Left lung (tissue), 10 donors: ENCODE measurements around the gene BBS4. TPM values are rescaled to one million over a fixed set of nuclear protein-coding genes. Genes with fewer than 3 reads are reported as not detected.

ENCODE experiments used
- ATAC-seq: fragments of 200-7000 bp; cut with Tn5 transposase; one replicate; pipeline ENCODE4 v1.9.1; 2020; ENCODE audit warnings: moderate library complexity
- DNase-seq, 4 donors: peaks; one replicate each; pipeline ENCODE4 v3.0.0-alpha.2; 2013 to 2020
- H3K27ac ChIP-seq, 2 donors: fragments of 200-600 bp; sonication (generic) in 1 of 2; one replicate each; pipeline versions ENCODE4 v1.5.0 to v1.8.0; 2020 to 2021
- H3K27me3 ChIP-seq, 2 donors: fragments of 200-600 bp; sonication (generic) in 1 of 2; one replicate each; pipeline versions ENCODE4 v1.5.0 to v1.8.0; 2020 to 2021
- H3K36me3 ChIP-seq, 2 donors: fragments of 200-600 bp; sonication (generic) in 1 of 2; one replicate each; pipeline versions ENCODE4 v1.5.0 to v1.8.0; 2020 to 2021
- H3K4me1 ChIP-seq, 2 donors: fragments of 200-600 bp; one replicate each; pipeline ENCODE4 v1.8.0; 2021
- H3K4me3 ChIP-seq, 2 donors: fragments of 200-600 bp; sonication (generic) in 1 of 2; one replicate each; pipeline versions ENCODE4 v1.5.0 to v1.8.0; 2020 to 2021; ENCODE audit warnings: mild to moderate bottlenecking in 1 of 2
- H3K9me3 ChIP-seq, 2 donors: fragments of 200-600 bp; sonication (generic) in 1 of 2; one replicate each; pipeline versions ENCODE4 v1.5.0 to v1.8.0; 2020 to 2021
- CTCF ChIP-seq, 2 donors: fragments of 200-600 bp; sonication (generic) in 1 of 2; IDR thresholded peaks; one replicate each; pipeline versions ENCODE4 v1.5.0 to v1.8.0; 2021; ENCODE audit warnings: antibody characterized with exemption in 2 of 2
- intact Hi-C, 2 donors: fragments of 100-400 bp; cut with DNase I; formaldehyde crosslinking; loops; one replicate each; pipeline versions ENCODE4 v1.11.2 to v1.14.2; 2022
- polyA plus RNA-seq, 6 donors: library from polyadenylated mRNA; unstranded; fragments of 120-200 nt; gene quantifications; one replicate each; pipeline ENCODE4 v1.2.1, GENCODE V29; 2013; ENCODE audit not compliant: insufficient read length in 6 of 6
- total RNA-seq, 2 donors: library from RNA; stranded (reverse); fragmentation: NEBNext Ultra II Directional; extraction: Animal tissue kit (Norgen Biotek cat#: 25700); gene quantifications; one replicate each; pipeline ENCODE4 v1.2.1, GENCODE V29; 2021
- donor health status: DM: no; HTN: yes; CAD: no.
- donor health status: DM: no; HTN: no; CAD: no.

The BBS4 gene
- total and polyA plus RNA-seq, 8 donors, result 16.7 to 63.4 (median 47.4) TPM

GRCh38 chr15:72783004-72783639, 97.1 kb downstream of the BBS4 start:
- Histone ChIP-seq H3K4me1 (peaks cover 5 to 43% of the 10 kb centered on the region in 2 donors), H3K36me3 (peaks cover 0 to 12% of the 10 kb centered on the region in 2 donors), H3K27ac (peak overlapping the region; percentile 96 to 100), H3K4me3 (peak overlapping the region; percentile 99 to 100), H3K27me3 (no peaks in the 10 kb centered on the region), H3K9me3 (no peaks in the 10 kb centered on the region)
- DNase-seq (peak in 1 of 4 donors; percentile 62), ATAC-seq (peak; percentile 33)
- TF ChIP-seq CTCF (IDR thresholded peaks at IDR 0.05), result no peak
- intact Hi-C loops, result no loop called here

DNA sequence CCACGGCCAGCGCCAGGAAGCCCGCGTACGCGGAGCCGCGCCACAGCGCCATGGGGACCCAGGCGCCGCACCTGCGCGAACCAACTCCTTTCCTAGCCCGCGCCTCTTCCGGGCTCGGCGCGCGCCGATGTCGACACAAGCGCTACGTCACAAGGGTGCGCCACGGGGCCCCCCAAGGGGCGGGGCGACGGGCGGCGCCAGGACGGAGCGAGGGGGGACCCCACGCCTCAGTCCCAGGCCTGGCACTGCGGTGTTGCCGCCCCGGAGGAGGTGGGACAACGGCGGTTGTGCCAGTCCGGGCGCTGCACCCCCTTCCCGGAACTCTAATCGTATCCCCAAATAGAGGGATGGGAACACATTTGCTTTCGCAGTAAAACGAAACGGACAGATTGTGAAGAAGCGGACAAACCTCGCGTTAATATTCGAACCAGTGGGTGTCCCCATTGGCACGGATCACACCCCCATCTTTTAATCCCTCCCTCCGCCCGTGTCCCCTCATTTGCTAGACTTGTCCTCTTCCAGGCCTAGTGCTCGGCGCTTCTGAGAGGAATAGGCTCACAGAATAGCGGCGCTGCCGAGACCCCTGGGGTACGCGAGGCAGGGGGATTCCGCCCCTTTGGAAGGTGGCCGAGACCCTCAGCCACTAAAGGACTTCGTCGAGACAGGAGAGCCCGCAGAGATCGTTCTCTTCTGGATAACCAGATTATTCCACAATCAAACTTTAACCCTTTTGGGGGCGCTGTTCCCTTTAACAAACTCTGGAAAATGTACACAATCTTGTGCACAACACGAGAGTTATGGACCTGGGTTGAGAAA, 97.8 kb downstream of the BBS4 start, which contains the start of gene ADPGK:
TSS of gene ADPGK (minus strand) at position 119 of the 816 bp plus-strand sequence. CDS start at position 52, 67 bp downstream.
- Histone ChIP-seq H3K9me3 (no peaks in the 10 kb centered on the region), H3K27ac (peak within 1 kb of the TSS; percentile 96 to 100), H3K27me3 (no peaks in the 10 kb centered on the region), H3K36me3 (peaks cover 0 to 11% of the 10 kb centered on the region in 2 donors), H3K4me1 (peaks cover 5 to 43% of the 10 kb centered on the region in 2 donors), H3K4me3 (peak within 1 kb of the TSS; percentile 99 to 100)
- TF ChIP-seq CTCF (IDR thresholded peaks at IDR 0.05), result peak; percentile 52 to 56
- intact Hi-C loops, result no loop called here
- ATAC-seq, result peak; percentile 96
- DNase-seq, result peak; percentile 92 to 97 (median 95)

GRCh38 chr15:72784456-72784876, 98.5 kb downstream of the BBS4 start:
- Histone ChIP-seq H3K27me3 (no peaks in the 10 kb centered on the region), H3K4me3 (peak overlapping the region; percentile 99 to 100), H3K4me1 (peaks cover 5 to 40% of the 10 kb centered on the region in 2 donors), H3K27ac (peak overlapping the region; percentile 96 to 100), H3K36me3 (peaks cover 0 to 5% of the 10 kb centered on the region in 2 donors), H3K9me3 (no peaks in the 10 kb centered on the region)
- no peak for ATAC-seq
- DNase-seq, result no peak
- no peak for TF ChIP-seq CTCF (IDR thresholded peaks at IDR 0.05)
- intact Hi-C loops, result no loop called here

DNA sequence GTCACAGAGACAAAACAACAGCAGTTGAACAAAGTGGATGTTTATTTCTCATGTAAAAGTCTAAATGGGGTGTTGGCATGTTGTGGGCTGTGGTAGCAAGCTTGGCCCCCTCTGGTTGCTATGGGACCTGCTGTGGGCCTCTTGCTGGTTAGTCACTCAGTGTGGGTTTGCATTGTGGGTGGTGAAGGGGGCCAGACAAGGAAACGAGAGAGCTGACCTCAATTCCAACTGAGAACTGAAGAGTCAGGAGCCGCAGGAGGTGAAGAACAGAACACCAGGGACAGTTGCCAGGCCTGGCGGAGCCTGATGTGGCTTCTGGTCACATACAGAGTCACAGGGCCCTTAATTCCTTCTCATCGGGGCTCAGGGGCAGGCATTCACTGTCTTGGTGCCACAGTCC, 99.4 kb downstream of the BBS4 start:
- Histone ChIP-seq H3K27ac (peak overlapping the region; percentile 96 to 100), H3K36me3 (no peaks in the 10 kb centered on the region), H3K4me1 (peaks cover 5 to 30% of the 10 kb centered on the region in 2 donors), H3K27me3 (no peaks in the 10 kb centered on the region), H3K4me3 (no peak overlapping the region), H3K9me3 (no peaks in the 10 kb centered on the region)
- DNase-seq (peak in 3 of 4 donors; percentile 41 to 75 (median 46)), ATAC-seq (no peak)
- TF ChIP-seq CTCF (IDR thresholded peaks at IDR 0.05), result no peak
- intact Hi-C loops, result no loop called here

DNA sequence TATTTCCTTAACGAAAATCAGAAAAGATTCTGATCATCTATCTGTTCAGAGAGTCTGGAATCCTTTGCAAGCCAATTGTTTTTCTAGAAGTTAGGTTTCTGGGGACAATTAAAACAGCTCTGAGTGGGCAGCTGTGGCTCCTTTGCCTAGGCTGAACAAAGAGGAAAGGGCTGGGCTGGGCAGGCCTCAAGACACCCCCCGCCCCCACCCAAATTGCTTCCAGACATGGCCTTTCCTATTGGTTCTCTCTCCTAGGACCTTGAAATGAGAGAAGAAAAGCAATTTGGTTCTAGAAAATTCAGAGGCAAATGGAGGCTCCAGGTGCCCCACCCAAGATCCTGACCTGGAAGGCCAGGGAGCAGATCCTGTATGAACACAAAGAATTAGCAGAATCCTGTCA, 99.8 kb downstream of the BBS4 start:
- intact Hi-C loops, result no loop called here
- DNase-seq, result no peak
- H3K36me3 ChIP-seq, result no peaks in the 10 kb centered on the region
- no peak overlapping the region for H3K27ac ChIP-seq
- TF ChIP-seq CTCF (IDR thresholded peaks at IDR 0.05), result no peak
- no peak for ATAC-seq
- H3K27me3 ChIP-seq, result no peaks in the 10 kb centered on the region
- no peak overlapping the region for H3K4me3 ChIP-seq
- H3K9me3 ChIP-seq, result no peaks in the 10 kb centered on the region
- H3K4me1 ChIP-seq, result peaks cover 5 to 26% of the 10 kb centered on the region in 2 donors
